Measurements from ENCODE around the gene CARNS1. TPM values are rescaled to one million over a fixed set of nuclear protein-coding genes. Genes with fewer than 3 reads are reported as not detected.
A peak's percentile ranks its signal among the peaks of the same experiment; 100 is the strongest.

Gene CARNS1
- total RNA-seq, 1 donor from 2014 or later, result 0.29 TPM

- no peak overlapping the region for H3K4me3 Mint-ChIP-seq (ENCODE audit: low read depth)
- H3K27ac Mint-ChIP-seq, result no peak overlapping the region
- no peaks in the 10 kb centered on the region for H3K9me3 Mint-ChIP-seq (ENCODE audit: low read depth)
- TF ChIP-seq CTCF (IDR thresholded peaks at IDR 0.05; ENCODE audit: unreplicated experiment), result peak; percentile 96
- no peaks in the 10 kb centered on the region for H3K4me1 Mint-ChIP-seq (ENCODE audit: low read depth)
- H3K36me3 Mint-ChIP-seq (ENCODE audit: insufficient read depth), result no peaks in the 10 kb centered on the region
- peak; percentile 70 for DNase-seq (ENCODE audit: low spot score, unreplicated experiment)
- H3K27me3 Mint-ChIP-seq, result peaks cover 42% of the 10 kb centered on the region
Observed at GRCh38 chr11:67382276-67383136, 33.0 kb upstream of the CARNS1 start.

GRCh38 chr11:67384851-67385366 is 30.6 kb upstream of the CARNS1 start:
- Mint-ChIP-seq H3K36me3 (ENCODE audit: insufficient read depth) (no peaks in the 10 kb centered on the region), H3K9me3 (ENCODE audit: low read depth) (no peaks in the 10 kb centered on the region), H3K27me3 (peaks cover 41% of the 10 kb centered on the region), H3K27ac (no peak overlapping the region), H3K4me1 (ENCODE audit: low read depth) (peaks cover 6% of the 10 kb centered on the region), H3K4me3 (ENCODE audit: low read depth) (no peak overlapping the region)
- DNase-seq (ENCODE audit: low spot score, unreplicated experiment), result no peak
- no peak for TF ChIP-seq CTCF (IDR thresholded peaks at IDR 0.05; ENCODE audit: unreplicated experiment)

GRCh38 chr11:67387069-67387468 is 28.4 kb upstream of the CARNS1 start:
- Mint-ChIP-seq H3K27me3 (peaks cover 31% of the 10 kb centered on the region), H3K9me3 (ENCODE audit: low read depth) (no peaks in the 10 kb centered on the region), H3K4me1 (ENCODE audit: low read depth) (peaks cover 11% of the 10 kb centered on the region), H3K27ac (no peak overlapping the region), H3K36me3 (ENCODE audit: insufficient read depth) (no peaks in the 10 kb centered on the region), H3K4me3 (ENCODE audit: low read depth) (no peak overlapping the region)
- no peak for TF ChIP-seq CTCF (IDR thresholded peaks at IDR 0.05; ENCODE audit: unreplicated experiment)
- no peak for DNase-seq (ENCODE audit: low spot score, unreplicated experiment)

- H3K27me3 Mint-ChIP-seq, result peaks cover 28% of the 10 kb centered on the region
- H3K4me1 Mint-ChIP-seq (ENCODE audit: low read depth), result peaks cover 14% of the 10 kb centered on the region
- no peaks in the 10 kb centered on the region for H3K36me3 Mint-ChIP-seq (ENCODE audit: insufficient read depth)
- H3K27ac Mint-ChIP-seq, result no peak overlapping the region
- H3K9me3 Mint-ChIP-seq (ENCODE audit: low read depth), result no peaks in the 10 kb centered on the region
- no peak overlapping the region for H3K4me3 Mint-ChIP-seq (ENCODE audit: low read depth)
- no peak for TF ChIP-seq CTCF (IDR thresholded peaks at IDR 0.05; ENCODE audit: unreplicated experiment)
- no peak for DNase-seq (ENCODE audit: low spot score, unreplicated experiment)
Observed at GRCh38 chr11:67387518-67387917, 28.0 kb upstream of the CARNS1 start.

GRCh38 chr11:67389477-67389876 is 26.0 kb upstream of the CARNS1 start:
- Mint-ChIP-seq H3K27me3 (peaks cover 25% of the 10 kb centered on the region), H3K4me3 (ENCODE audit: low read depth) (peak overlapping the region; percentile 68), H3K36me3 (ENCODE audit: insufficient read depth) (peaks cover 2% of the 10 kb centered on the region), H3K4me1 (ENCODE audit: low read depth) (peaks cover 17% of the 10 kb centered on the region), H3K9me3 (ENCODE audit: low read depth) (no peaks in the 10 kb centered on the region), H3K27ac (peak overlapping the region; percentile 71)
- peak; percentile 71 for TF ChIP-seq CTCF (IDR thresholded peaks at IDR 0.05; ENCODE audit: unreplicated experiment)
- DNase-seq (ENCODE audit: low spot score, unreplicated experiment), result peak; percentile 67
